GM18508 (cell line): Measurements from ENCODE around the gene PAM.

Source experiments
- ATAC-seq: cut with Tn5 transposase; IDR thresholded peaks from one replicate; pipeline ENCODE4 v1.9.1; 2021; ENCODE audit warnings: moderate number of reproducible peaks; ENCODE audit not compliant: insufficient read depth, unreplicated experiment

Gene PAM

DNA sequence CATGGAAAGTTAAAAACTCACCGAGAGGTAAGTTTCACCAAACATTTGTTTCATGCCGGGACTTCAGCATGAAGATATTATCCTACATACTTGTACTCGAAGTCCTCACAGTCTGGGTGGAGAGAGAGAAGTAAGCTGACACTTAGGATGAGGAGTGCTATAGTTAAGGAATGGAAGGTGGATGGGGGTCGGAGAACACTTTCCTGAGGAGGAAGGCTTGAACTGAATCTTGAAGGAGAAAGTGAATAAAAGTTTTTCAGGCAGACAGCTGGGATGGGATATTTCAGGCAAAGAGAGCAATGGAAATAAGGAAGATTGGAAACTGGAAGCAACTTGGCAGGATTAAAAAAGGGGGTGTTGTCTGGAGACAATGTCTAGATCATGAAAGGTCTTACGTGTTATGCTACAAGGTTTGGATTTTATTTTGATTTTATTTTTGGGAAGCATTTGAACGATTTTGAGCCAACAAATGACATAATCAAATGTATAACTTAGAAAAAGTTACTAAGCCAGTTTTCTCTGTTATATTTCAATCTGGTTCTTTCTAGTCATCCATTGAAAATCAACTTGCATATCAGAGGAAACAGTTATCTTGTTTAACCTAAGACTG lies 167.1 kb downstream of the PAM start:
- ATAC-seq, result no peak

DNA sequence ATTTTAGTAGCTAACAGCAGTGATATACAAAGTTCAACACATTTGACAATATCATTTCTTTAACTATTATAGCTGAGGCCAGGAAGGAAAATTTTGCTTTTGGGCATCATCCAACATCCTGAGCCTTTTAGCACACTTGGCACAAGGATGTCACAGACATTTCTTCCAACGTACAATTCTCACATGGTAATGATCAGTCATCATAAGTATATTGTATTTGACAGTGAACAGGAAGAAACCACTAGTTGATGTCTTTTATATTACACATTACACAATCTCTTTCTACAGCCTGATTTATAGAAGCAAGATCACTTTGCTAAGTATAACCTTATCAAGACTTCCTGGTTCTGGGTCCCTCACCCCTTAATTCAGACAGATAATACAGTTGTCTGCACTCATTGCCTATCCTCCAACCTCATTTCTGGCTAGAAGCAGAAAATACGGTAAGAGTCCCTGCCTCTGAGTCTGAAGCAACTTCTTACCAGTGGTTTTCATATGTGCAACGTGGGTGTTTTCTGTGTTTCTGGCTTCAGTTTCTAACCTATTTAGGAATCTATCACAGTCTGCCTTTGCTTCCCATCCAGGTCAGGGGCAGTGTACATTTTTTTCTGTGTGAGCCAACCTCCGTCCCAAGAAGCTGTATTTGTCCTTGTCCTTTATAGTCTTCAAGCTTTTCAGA lies 167.8 kb downstream of the PAM start:
- no peak for ATAC-seq

DNA sequence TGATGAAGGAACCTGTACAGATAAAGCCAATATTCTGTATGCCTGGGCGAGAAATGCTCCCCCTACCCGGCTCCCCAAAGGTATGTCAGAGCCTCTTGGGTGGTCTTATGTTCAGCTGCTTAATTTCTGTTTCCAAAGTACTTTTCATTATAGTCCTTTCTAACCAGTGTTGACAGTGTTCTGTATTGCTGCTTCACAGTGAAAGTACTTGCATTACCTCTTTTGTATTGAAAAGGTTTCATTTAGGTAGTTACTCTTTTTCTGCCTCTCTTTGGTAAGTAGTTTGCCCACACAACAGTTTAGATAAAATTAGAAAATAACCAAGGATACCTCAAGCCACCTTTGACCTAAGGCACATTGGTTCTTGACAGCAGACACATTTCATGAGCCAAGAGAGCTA lies 169.9 kb downstream of the PAM start:
- ATAC-seq, result no peak

- no peak for ATAC-seq
These were observed 171.9 kb downstream of the PAM start for GRCh38 chr5:102927007-102927406.

DNA sequence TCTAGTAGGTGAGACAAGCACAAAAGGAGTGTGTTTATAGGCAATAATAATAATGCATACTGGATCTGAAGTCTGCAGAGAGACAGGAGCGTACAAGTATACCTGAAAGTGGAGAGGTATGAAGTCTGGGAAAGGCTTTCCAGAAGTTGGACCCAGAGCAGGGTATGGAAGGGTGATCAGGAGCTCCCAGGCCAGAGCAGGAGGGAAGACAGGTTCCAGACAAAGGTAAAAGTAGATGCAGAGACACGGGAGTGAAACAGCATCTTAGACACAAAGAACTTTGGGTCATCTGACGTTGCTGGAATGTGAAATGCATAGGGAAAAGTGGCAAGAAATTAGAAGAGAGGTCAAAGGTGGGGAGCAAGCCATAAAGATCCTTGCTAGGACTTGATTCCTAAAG lies 175.1 kb downstream of the PAM start:
- no peak for ATAC-seq

DNA sequence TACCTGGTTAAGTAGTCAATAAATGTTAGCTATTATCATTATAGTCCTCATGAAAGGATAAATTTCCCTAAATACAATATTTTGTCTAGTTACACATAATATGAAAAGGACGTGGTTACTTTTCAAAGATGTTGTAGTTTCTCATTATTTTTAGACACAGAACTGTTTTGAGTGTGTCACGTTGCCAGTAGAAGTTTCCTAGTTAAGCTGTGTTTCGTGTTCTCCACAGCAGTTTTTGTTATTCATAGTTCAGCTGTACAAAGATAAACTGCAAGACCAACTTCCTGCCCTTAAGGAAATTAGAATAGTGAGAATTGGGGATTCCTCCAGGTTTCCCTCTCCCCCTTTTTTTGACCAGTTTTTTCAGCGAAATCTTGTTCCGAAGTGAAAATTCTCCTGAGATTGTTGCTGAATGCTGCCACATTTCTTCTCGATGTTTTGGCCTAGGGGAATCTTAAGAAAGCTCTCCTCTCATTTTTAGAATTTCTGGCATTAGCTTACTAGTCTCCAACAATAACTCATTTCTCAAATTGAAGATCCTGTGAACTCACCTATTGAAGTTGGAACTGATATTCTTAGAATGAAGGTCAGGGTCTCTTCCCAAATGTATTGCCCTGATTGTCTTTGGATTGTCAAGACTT lies 176.1 kb downstream of the PAM start:
- no peak for ATAC-seq

- ATAC-seq, result peak; percentile 46
These were observed 177.7 kb downstream of the PAM start for GRCh38 chr5:102932781-102933180.

GRCh38 chr5:102933316-102933715 lies 178.2 kb downstream of the PAM start:
- ATAC-seq, result no peak

- ATAC-seq, result no peak
These were observed 178.8 kb downstream of the PAM start for GRCh38 chr5:102933721-102934459.

DNA sequence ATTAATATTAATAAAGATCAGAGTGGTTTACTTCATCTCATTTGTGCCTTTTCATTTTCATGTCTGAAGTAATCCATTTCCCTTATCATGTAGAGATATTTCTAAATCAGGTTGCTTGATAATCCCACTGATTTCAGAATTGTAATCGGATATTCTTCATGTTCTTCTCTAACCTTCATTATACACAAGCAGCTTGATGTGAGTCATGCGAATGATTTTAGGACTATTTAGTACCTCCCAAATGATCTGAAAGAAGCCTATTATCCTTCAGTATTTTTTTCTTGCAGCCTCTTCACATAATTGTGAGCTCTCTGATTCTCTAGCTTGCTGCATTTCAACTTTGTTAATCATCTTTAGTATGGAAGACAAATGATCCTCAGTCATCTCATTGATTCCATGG lies 182.8 kb downstream of the PAM start:
- ATAC-seq, result no peak

GRCh38 chr5:102941111-102941510 lies 186.0 kb downstream of the PAM start:
- no peak for ATAC-seq

DNA sequence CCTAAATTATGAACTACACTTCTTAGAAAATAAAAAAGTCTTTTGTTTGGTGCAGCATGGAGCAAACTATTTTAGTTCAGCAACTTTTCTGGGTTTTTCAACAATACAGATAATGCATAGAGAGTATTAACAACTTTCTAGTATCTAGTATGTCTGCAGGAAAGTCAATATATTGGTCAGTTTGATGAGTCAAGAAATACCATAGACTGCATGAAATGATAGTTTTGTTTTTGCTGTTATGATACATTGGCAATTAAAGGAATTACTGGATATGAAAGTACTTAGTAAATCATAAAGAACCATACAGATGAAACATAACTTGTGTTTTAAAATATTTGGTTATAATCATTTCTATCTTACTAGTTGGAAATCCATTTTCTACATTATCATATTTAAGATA lies 191.3 kb downstream of the PAM start:
- no peak for ATAC-seq

GRCh38 chr5:102946971-102947370 lies 191.9 kb downstream of the PAM start:
- ATAC-seq, result no peak

DNA sequence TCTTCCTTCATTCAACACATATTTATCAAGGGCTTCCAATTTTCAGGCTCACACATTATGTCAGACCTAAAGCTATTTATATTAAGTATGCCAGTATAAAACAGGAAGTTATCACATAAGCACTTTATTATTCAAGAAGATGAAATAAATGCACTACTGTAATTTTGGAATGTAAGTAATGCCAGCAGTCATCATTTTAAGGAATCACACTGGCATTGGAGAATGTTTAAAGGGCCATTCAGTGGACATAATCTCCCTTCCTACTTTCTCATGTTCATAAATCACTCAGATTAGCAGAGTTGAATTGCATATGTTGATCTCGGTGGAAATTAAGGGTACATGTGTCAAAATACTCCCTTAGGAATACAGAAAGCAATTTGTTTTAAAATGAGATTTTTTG lies 200.4 kb downstream of the PAM start:
- no peak for ATAC-seq

DNA sequence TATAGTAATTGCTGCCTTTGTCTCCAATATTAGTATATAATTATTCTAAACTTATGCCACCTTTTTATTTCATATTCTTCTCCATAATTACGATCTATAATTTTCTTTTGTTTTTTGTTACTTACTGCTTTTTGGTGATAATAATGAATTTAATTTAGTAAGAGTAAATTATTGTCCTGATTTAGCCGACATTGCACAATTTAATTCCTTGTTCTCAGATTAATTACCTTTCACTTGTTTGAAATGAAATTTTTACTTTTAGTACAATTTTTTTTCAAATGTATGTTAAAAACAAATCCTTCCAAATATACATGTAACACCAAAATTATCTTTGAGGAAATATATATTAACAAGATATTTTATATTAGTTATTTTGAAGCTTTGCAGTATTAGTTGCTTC lies 201.5 kb downstream of the PAM start:
- no peak for ATAC-seq

DNA sequence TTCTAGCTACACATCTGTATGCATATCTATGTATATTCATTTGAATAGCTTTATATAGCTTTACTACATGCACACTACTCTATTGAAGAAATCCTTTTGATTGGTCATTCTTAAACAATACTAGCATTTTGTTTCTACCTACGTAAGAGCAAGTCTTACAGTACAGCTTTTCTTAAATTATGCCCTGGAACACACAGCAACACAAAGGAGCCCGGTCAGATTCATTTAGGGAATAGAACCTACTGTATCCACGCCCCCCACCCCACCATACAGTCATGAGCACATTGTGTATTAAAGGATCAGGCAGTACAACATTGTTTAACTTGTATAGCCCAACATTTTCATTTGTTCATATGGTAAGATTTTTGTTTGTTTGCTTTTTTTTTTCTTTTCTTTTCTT lies 202.0 kb downstream of the PAM start:
- ATAC-seq, result no peak

GRCh38 chr5:102958481-102959011 lies 203.4 kb downstream of the PAM start:
- ATAC-seq, result no peak

DNA sequence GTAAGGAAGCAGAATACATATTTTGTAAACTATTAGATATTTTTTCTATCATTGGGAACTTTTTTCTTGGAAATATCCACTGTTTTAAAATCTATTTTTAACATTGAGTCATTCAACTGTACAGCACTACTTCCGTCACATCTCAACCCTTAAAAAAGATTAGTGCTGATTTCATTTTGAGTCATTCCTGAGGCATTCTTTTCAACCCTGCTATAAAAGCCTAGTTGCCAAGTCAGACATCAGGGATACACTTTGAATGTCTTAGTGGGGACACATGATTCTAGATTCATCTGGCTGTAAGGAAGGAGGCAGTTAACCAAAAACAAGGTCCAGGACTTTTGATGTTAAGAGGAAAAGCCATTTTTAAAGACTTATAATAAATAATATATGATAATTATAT lies 203.9 kb downstream of the PAM start:
- no peak for ATAC-seq

DNA sequence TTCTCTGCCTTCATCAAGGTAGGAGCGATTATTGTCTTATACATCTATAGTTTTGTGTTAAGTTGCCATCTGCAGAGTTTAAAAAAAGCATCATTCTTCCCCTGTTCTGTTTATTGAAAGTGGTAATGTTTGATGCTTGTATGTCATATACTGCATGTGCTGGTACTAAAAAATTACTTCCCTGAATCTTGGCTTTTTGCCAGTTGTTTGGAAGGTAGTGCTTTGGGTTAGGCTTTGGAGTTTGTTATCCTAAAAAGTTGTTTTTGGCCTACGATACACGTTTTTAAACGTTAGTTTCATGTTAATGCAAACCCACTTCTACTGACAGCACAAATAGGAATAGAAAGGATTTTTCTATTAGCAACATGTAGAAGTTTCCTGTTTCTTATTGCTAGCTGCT lies 206.6 kb downstream of the PAM start:
- ATAC-seq, result no peak

GRCh38 chr5:102965653-102966052 lies 210.5 kb downstream of the PAM start:
- ATAC-seq, result no peak

- ATAC-seq, result no peak
These were observed 214.5 kb downstream of the PAM start for GRCh38 chr5:102969641-102970040.
